Measurements from ENCODE around the gene UNC5C.

UNC5C gene

GRCh38 chr4:95522682-95523530, 25.9 kb downstream of the UNC5C start:
- DNase-seq (ENCODE audit: low read depth), result no peak

- no peak for DNase-seq (ENCODE audit: low read depth)
These were observed 31.0 kb downstream of the UNC5C start for GRCh38 chr4:95517576-95518345.

DNA sequence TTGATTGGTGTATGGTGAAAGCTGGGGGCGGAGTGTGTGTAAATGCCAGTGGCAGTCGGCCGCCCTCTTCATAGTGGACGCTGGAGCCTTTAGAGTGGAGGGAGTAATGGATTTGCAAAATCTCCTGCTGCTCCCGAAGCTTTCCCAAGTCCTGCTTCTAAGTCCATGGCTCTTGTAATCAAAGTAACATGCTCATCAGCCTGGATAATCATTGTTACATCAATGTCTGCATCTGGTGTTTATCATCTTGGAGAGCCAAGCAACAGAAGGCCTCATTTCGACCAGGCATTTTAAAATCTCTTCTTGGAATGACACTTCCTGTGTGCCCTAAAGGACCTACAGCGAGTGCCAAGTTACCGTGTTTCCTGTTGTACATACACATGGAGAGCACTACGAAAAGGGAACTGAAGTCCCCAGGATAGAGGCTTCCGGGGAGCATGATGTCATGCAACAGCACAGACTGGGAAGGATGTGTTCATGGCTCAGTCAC, 32.2 kb downstream of the UNC5C start:
- DNase-seq (ENCODE audit: low read depth), result no peak

DNA sequence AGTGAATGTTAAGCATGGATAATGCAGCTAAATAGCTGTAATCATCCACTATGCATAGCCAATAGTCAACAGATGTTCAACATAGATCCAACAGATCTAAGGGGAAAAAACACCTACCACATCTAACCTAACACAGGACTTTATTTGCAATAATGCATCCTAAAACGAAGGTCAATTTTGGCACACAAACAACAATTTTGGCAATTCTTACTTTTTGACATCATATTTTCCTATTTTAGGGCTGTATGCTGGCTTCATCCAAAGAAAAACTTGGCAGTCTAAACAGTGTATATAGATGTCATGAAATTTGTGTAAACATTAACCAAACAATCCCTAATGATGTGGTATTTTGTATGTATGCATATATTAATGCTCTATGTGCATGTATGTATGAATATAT, 33.2 kb downstream of the UNC5C start:
- no peak for DNase-seq (ENCODE audit: low read depth)

DNA sequence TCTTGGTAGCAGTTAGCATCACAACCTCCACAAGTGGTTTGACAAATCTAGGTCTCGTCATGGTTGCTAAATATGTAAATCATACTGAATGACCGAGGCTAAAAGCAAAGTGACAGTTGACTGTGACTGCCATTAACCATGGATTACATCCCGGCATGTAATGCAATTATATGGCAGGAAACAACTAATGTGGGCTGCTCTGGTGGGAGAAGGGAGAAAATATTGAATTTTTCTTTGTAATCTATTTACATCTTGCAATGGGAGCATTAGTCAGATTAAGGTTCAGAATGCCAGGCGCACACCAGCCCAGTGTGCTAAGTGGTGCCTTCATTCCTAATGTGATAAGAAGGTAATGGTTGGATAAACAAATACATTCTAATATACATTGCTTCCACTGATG, 35.8 kb downstream of the UNC5C start:
- DNase-seq (ENCODE audit: low read depth), result no peak

DNA sequence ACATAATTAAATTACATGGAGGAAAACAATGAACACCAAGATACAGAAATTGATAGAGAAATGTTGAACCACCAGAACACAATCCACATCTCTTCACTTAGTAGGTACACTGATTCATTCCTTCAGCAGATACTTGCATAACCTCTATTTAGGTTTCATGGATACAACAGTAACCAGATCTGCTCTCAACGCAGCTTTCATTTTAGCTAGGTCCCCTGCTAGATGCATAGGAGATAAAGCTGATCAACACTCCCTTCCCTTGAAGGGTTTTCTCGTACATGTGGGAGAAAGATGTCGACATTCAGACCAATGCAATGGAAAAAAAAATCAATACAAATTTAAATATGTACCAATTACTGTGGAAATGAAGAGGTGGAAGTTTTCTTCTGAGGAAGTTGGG, 37.3 kb downstream of the UNC5C start:
- no peak for DNase-seq (ENCODE audit: low read depth)

DNA sequence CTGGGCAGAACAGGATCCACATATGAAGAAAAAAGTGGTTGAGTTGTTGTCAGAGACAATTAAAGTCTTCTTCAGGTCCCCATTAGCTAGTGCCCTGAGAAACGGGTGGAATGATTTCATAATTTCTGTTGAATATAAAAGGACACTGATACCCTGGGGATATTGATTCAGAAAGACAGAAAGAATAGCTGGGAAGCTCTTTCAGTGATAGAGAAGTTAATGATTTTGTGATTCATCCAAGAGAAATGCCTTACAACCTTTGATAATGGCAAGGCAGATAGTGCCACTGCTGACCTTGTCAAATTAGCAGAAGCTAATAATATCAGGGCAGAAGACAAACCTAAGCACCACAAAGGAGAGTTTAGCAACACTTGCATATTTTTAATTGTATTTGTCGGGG, 37.9 kb downstream of the UNC5C start:
- DNase-seq (ENCODE audit: low read depth), result no peak

DNA sequence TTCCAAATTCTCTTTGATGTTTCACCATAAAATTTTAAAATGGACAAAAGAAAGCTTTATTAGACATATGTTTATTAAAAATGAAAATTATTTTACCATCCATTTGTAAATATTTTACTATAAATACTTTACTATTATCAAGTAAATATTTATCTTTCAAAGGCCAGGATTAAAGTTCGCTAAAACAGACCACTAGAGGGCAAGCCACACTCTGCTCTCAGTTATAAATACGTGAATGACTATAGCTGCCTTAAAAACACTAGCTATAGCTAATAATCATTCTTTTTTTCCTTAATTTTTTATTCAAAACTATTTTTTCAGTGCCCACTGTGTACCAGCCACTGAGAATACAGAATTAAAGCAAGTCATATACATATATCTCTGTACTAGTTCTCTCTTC, 38.6 kb downstream of the UNC5C start:
- DNase-seq (ENCODE audit: low read depth), result no peak

DNA sequence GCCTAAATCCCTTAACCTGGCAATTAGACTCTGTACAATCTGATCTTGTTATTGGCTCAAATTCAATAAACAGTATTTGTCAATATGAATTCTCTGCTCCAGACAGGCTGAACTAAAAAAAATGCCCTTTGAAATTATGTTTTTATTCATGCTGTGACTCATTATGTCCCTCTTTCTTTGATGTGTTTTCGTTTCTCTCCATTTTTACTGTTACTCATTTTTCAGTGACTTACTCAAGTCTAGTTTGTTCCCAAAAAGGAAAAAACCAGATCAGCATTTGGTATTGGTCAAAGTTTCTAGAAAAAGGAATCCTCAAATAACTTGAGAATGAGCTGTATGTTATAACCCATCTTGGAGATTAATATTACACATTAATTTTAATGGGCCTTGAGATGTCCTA, 40.4 kb downstream of the UNC5C start:
- no peak for DNase-seq (ENCODE audit: low read depth)

DNA sequence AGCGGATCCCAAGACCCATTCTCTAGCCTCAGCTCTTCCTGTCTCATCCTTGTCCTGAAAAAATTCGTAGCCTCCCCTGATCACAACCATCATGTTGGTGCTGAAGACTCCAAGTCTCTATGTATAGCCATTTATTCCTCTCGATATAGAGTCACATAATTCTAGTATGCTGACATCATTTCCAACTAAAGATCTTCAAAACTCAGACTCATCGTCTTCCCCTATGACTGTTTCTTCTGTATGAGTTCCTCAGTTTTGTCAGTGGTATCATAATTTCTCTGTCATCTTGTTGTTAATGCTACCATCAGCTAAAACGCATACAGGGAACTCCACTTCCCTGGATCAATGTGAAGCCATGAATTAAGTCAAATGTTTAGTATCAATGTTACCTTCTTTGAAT, 41.2 kb downstream of the UNC5C start:
- DNase-seq (ENCODE audit: low read depth), result no peak

DNA sequence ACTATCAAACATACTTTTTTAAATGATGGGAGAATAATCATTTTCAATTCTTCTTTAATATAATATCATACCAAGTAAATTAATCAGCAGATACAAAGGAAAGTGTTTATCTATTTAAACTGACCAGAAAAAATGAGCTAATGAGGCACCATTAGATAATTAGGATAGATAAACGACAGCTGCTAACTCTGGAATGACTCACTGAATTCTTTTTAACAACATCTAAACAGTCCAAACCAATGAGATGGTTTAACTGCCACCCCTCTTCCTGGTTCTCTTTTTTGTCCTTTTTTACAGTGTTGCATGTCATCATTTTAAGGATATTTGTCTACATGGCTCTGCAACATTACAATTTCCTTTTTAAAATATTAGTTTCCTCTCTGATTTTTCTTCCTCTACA, 41.6 kb downstream of the UNC5C start:
- DNase-seq (ENCODE audit: low read depth), result no peak

GRCh38 chr4:95506264-95506663, 42.5 kb downstream of the UNC5C start:
- DNase-seq (ENCODE audit: low read depth), result no peak

DNA sequence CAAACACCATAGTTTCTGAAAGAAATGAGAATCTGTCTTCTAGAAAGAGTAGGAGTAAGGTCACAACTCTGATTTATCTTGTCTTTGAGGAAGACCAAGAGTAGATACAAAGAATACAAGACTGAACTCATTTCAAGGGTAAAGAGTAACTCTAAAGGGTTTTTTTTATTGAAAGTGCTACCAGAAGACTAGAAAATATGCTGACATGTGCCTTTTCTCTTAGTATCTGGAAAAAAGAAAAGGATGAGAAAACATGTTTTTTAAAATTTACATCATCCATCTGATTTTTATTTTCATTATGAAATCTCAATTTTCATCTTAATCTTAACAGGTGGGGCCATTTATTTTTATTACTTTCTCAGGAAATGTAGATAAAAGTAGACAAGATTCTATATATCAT, 43.0 kb downstream of the UNC5C start:
- DNase-seq (ENCODE audit: low read depth), result no peak

DNA sequence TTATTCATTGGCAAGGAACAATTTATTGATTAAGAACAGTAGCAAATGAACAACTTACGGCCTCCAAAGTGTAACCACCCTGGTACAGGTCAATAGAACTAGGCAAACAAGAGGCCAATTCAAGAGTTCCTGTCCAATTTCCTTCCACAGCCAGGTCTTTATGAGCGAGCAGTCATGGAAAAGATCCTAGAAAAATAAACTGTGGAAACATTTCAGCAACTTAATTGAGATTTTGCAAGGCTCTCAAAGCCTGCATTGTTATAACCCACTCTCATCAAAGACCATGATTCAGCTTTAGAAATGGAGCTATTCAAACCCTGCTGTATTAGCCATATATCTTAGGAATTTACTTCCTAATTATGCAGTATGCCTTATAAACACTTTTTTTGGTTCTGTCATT, 43.6 kb downstream of the UNC5C start:
- DNase-seq (ENCODE audit: low read depth), result no peak

DNA sequence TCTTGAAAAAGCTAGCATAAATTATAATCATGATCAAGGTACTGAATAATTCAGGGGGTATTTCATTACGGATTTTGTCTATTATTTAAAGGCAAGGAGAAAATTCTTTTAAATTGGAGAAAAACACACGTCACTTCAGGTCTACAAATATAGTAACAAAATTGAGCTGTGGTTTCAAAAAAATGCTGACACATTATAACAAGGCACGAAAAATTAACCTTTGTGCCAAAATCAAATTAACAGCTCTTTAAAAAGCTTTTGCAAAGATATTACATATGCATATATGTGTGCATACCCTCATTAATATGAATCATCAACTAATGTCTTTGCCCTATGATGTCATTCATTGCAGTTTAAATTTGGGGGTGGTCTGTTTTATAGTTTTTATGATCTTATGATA, 44.3 kb downstream of the UNC5C start:
- DNase-seq (ENCODE audit: low read depth), result no peak

DNA sequence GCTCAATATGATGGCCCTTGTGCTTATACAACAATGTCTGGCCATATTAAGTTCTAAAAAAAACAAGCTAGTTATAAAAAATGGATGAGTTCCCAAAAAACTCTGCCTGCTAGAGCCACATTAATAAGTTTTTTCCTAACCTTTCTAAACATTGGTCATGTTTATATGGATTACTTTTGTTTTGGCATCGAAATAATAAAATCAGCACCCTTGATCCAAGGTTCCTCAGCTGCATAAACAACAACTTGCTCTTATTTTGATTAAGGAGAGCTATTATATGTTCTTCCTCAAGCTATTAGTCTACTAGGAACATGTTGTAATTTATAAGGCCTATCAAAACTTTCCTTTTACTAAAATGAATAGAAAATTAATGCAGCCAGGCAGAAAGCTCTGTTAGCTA, 48.4 kb downstream of the UNC5C start:
- DNase-seq (ENCODE audit: low read depth), result no peak

- no peak for DNase-seq (ENCODE audit: low read depth)
These were observed 49.5 kb downstream of the UNC5C start for GRCh38 chr4:95499291-95499696.

DNA sequence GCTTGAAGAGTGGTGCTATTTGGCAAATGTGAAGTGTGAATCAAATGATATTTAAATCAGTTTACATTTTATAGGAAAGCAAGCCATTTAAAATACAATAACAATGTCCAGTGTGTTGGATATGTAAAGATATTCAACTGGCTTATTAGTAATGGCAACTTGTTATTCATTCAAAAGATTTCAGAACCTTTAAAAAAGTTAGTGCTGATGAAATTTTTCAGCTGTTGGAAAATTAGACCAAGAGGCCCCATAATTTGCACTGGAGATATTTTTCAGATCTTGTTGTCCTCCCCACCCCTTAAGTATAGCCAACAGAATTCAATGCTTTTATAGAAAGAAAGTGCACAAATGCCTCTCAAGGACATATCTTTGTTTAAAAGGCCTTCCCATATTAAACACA, 54.6 kb downstream of the UNC5C start:
- no peak for DNase-seq (ENCODE audit: low read depth)

DNA sequence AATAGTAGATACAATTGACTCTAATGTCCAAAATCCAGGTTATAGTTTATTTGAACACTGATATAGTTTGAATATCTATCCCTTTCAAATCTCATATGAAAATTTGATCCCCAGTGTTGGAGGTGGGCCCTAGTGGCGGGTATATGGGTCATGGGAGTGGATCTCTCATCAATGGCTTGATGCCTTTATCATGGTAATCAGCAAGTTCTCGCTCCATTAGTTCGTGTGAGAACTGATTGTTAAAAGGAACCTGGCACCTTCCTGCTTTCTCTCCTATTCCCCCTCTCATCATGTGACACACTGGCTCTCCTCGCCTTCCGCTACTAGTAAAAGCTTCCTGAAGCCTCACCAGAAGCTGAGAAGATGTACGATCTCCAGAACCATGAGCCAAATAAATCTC, 70.1 kb downstream of the UNC5C start:
- no peak for DNase-seq (ENCODE audit: low read depth)

- DNase-seq (ENCODE audit: low read depth), result no peak
These were observed 72.7 kb downstream of the UNC5C start for GRCh38 chr4:95476121-95476520.

GRCh38 chr4:95472534-95472933, 76.2 kb downstream of the UNC5C start:
- DNase-seq (ENCODE audit: low read depth), result no peak

- no peak for DNase-seq (ENCODE audit: low read depth)
These were observed 78.2 kb downstream of the UNC5C start for GRCh38 chr4:95470622-95471021.

- DNase-seq (ENCODE audit: low read depth), result no peak
These were observed 79.2 kb downstream of the UNC5C start for GRCh38 chr4:95469617-95470016.

Measured in activated gamma-delta T cell treated with anti-CD3 and anti-CD28 coated beads, Interleukin-2, amount 50 U/mL, for 16 hours (primary cell).